ENCODE measurements around the gene ZNF669.

The ZNF669 gene

DNA sequence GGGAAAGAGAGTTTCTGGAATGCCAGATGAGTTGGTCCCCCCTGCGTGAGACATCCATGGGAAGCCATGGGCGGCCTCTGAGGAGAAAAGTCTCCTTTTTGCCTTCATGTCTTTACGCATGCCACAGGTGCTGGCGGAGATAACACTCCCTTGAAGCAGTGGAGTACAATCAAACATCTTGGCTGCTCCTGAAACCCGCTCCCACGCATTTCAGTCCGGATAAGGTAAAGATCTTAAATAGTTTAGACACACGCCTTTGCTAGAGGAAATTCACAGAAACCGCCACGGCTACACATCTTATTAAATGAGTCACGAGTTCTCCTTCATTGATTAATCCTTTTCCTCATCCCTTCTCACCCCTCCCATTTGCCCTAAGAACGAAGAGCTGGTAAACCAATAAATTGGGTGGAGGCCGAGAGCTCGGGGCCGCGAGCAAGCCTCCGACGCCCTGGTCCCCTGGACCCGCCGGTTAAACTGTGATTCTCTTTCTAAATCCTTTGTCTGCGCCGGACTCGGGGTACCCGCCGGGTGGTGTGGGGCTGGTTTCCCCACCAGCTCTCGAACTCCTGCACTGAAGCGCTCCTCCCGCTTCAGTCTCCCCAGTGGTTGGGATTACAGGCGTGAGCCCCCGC is 6.6 kb upstream of the ZNF669 start:
- TF ChIP-seq, protein P1, sequence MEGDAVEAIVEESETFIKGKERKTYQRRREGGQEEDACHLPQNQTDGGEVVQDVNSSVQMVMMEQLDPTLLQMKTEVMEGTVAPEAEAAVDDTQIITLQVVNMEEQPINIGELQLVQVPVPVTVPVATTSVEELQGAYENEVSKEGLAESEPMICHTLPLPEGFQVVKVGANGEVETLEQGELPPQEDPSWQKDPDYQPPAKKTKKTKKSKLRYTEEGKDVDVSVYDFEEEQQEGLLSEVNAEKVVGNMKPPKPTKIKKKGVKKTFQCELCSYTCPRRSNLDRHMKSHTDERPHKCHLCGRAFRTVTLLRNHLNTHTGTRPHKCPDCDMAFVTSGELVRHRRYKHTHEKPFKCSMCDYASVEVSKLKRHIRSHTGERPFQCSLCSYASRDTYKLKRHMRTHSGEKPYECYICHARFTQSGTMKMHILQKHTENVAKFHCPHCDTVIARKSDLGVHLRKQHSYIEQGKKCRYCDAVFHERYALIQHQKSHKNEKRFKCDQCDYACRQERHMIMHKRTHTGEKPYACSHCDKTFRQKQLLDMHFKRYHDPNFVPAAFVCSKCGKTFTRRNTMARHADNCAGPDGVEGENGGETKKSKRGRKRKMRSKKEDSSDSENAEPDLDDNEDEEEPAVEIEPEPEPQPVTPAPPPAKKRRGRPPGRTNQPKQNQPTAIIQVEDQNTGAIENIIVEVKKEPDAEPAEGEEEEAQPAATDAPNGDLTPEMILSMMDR (IDR thresholded peaks at IDR 0.05; ENCODE audit: insufficient read depth, low read length, missing control alignments): no peak
- H3K4me3 ChIP-seq (ENCODE audit: low read depth, low read length): peak overlapping the region; percentile 60
- CTCF ChIA-PET: interaction anchor here (1.1 kb wide), 1 partner anchor 262 kb away, joined by 3 read pairs; no protein-coding TSS in a partner anchor
- no peak for DNase-seq (ENCODE audit: low read depth, low spot score)
- POLR2A ChIA-PET: interaction anchor here (0.7 kb wide), 1 partner anchor 100 kb away, joined by 3 read pairs; no protein-coding TSS in a partner anchor

- CTCF ChIA-PET: no interaction called here
- no peak overlapping the region for H3K4me3 ChIP-seq (ENCODE audit: low read depth, low read length)
- TF ChIP-seq, protein P1 (IDR thresholded peaks at IDR 0.05; ENCODE audit: insufficient read depth, low read length, missing control alignments): no peak
- POLR2A ChIA-PET: no interaction called here
- no peak for DNase-seq (ENCODE audit: low read depth, low spot score)
Measured at GRCh38 chr1:247107694-247108093, 3.5 kb upstream of the ZNF669 start.

- CTCF ChIA-PET: interaction anchor here (0.9 kb wide), 1 partner anchor 267 kb away, joined by 4 read pairs; no protein-coding TSS in a partner anchor
- TF ChIP-seq, protein P1 (IDR thresholded peaks at IDR 0.05; ENCODE audit: insufficient read depth, low read length, missing control alignments): no peak
Measured at GRCh38 chr1:247105966-247106365, 1.8 kb upstream of the ZNF669 start.

GRCh38 chr1:247104965-247105364 is 809 bp upstream of the ZNF669 start:
- H3K4me3 ChIP-seq (ENCODE audit: low read depth, low read length): peak overlapping the region; percentile 92
- ChIA-PET POLR2A (interaction anchor here (0.6 kb wide), 1 partner anchor 225 kb away, joined by 3 read pairs; no protein-coding TSS in a partner anchor), CTCF (interaction anchor here (1.6 kb wide), 1 partner anchor 27 kb away, joined by 3 read pairs; the partner anchor contains the start of gene ZNF670)
- TF ChIP-seq, protein P1 (IDR thresholded peaks at IDR 0.05; ENCODE audit: insufficient read depth, low read length, missing control alignments): no peak
- DNase-seq (ENCODE audit: low read depth, low spot score): no peak

More at GRCh38 chr1:247105966-247106365, 1.8 kb upstream of the ZNF669 start:
- POLR2A ChIA-PET: no interaction called here
- no peak overlapping the region for H3K4me3 ChIP-seq (ENCODE audit: low read depth, low read length)
- DNase-seq (ENCODE audit: low read depth, low spot score): no peak

DNA sequence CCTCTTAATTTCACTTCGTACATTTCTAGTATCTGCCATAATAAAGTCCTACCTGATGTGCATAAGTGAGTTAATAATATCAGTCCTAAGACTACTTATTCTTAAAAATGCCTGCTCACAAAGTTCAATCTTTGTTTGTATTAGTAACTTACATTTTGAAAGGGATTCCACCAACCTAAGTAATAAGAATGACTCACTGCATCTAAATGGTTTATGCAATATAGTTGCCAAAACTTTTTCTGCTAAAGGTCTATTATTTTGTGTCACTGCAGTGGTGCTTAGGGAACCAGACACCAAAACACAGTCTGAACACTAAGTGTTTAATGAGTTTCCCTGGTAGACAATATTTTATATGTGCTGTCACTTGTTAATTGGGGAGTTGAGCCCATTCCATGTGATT is 1.8 kb downstream of the ZNF669 start:
- TF ChIP-seq, protein P1 (IDR thresholded peaks at IDR 0.05; ENCODE audit: insufficient read depth, low read length, missing control alignments): no peak
- CTCF ChIA-PET: no interaction called here
- POLR2A ChIA-PET: no interaction called here
- no peak overlapping the region for H3K4me3 ChIP-seq (ENCODE audit: low read depth, low read length)
- DNase-seq (ENCODE audit: low read depth, low spot score): peak; percentile 16

DNA sequence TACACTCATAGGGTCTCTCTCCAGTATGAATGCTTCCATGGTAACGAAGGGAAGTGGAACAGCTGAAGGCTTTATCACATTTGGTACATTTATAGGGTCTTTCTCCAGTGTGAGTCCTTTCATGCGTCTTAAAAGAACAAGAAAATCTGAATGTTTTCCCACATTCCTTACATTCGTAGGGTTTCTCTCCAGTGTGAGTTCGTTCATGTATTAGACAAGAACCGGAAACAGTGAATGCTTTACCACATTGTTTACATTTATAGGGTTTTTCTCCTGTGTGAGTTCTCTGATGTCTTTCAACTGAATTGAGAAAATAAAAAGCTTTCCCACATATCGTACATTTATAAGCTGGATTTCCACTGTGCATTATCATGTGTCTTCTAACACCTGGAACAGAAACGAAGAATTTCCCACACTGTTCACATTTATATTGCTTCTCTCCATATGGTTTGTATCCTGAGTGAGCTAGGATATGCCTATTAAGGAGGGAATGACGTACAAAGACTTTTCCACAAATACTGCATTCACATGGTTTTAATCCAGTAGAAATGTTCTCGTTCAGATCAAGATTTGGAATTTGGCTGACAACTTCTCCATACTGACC is 3.4 kb downstream of the ZNF669 start:
- H3K4me3 ChIP-seq (ENCODE audit: low read depth, low read length): no peak overlapping the region
- CTCF ChIA-PET: no interaction called here
- POLR2A ChIA-PET: no interaction called here
- DNase-seq (ENCODE audit: low read depth, low spot score): no peak
- TF ChIP-seq, protein P1 (IDR thresholded peaks at IDR 0.05; ENCODE audit: insufficient read depth, low read length, missing control alignments): no peak

Measured in AG04449 (cell line).